ENCODE measurements around the gene KLF15.

KLF15 gene

GRCh38 chr3:126395846-126396513 is 38.8 kb upstream of the KLF15 start:
- no peak for DNase-seq (ENCODE audit: extremely low read depth, insufficient read length)
- TF ChIP-seq, protein P1, sequence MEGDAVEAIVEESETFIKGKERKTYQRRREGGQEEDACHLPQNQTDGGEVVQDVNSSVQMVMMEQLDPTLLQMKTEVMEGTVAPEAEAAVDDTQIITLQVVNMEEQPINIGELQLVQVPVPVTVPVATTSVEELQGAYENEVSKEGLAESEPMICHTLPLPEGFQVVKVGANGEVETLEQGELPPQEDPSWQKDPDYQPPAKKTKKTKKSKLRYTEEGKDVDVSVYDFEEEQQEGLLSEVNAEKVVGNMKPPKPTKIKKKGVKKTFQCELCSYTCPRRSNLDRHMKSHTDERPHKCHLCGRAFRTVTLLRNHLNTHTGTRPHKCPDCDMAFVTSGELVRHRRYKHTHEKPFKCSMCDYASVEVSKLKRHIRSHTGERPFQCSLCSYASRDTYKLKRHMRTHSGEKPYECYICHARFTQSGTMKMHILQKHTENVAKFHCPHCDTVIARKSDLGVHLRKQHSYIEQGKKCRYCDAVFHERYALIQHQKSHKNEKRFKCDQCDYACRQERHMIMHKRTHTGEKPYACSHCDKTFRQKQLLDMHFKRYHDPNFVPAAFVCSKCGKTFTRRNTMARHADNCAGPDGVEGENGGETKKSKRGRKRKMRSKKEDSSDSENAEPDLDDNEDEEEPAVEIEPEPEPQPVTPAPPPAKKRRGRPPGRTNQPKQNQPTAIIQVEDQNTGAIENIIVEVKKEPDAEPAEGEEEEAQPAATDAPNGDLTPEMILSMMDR (IDR thresholded peaks at IDR 0.05; ENCODE audit: insufficient read depth, low read length, poor library complexity, severe bottlenecking) = no peak
- Histone ChIP-seq H3K36me3 (ENCODE audit: control insufficient read depth, insufficient read depth, low read length) (no peaks in the 10 kb centered on the region), H3K27me3 (replicated peaks; ENCODE audit: control insufficient read depth, insufficient read depth, low read length) (no peaks in the 10 kb centered on the region), H3K4me3 (replicated peaks; ENCODE audit: low read depth, low read length) (no peak overlapping the region)

- H3K4me3 ChIP-seq (replicated peaks; ENCODE audit: low read depth, low read length) = no peak overlapping the region
- H3K27me3 ChIP-seq (replicated peaks; ENCODE audit: control insufficient read depth, insufficient read depth, low read length) = no peaks in the 10 kb centered on the region
- TF ChIP-seq, protein P1 (IDR thresholded peaks at IDR 0.05; ENCODE audit: insufficient read depth, low read length, poor library complexity, severe bottlenecking) = no peak
- H3K36me3 ChIP-seq (ENCODE audit: control insufficient read depth, insufficient read depth, low read length) = no peaks in the 10 kb centered on the region
- no peak for DNase-seq (ENCODE audit: extremely low read depth, insufficient read length)
Measured at GRCh38 chr3:126394977-126395321, 37.7 kb upstream of the KLF15 start.

- no peaks in the 10 kb centered on the region for H3K27me3 ChIP-seq (replicated peaks; ENCODE audit: control insufficient read depth, insufficient read depth, low read length)
- H3K4me3 ChIP-seq (replicated peaks; ENCODE audit: low read depth, low read length) = no peak within 1 kb of the TSS
- no peak for DNase-seq (ENCODE audit: extremely low read depth, insufficient read length)
- no peaks in the 10 kb centered on the region for H3K36me3 ChIP-seq (ENCODE audit: control insufficient read depth, insufficient read depth, low read length)
- TF ChIP-seq, protein P1 (IDR thresholded peaks at IDR 0.05; ENCODE audit: insufficient read depth, low read length, poor library complexity, severe bottlenecking) = no peak
Measured at GRCh38 chr3:126394179-126394976, 37.2 kb upstream of the KLF15 start, which contains the start of gene CFAP100. CFAP100 (plus strand) TSS chr3:126394909; CDS start chr3:126396001, 1,092 bp downstream.

DNA sequence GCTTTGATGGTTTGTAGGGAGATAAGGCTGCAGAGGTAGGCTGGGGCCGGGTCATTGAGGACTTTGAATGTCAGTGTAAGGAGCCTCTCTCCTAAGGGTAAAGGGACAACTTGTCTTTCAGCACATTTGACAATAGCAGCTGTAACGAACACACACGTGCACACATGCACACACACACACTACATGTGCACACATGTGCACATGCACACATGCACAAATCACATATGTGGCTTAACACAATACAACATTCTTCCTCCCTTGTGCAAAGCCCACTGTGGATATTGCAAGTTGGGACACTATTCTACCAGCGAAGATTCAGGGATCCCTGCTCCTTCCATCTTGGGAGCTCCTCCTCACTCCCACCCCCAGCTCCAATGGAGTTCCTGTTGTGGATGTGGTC is 36.4 kb upstream of the KLF15 start:
- TF ChIP-seq, protein P1 (IDR thresholded peaks at IDR 0.05; ENCODE audit: insufficient read depth, low read length, poor library complexity, severe bottlenecking) = no peak
- Histone ChIP-seq H3K27me3 (replicated peaks; ENCODE audit: control insufficient read depth, insufficient read depth, low read length) (no peaks in the 10 kb centered on the region), H3K4me3 (replicated peaks; ENCODE audit: low read depth, low read length) (no peak overlapping the region), H3K36me3 (ENCODE audit: control insufficient read depth, insufficient read depth, low read length) (no peaks in the 10 kb centered on the region)
- no peak for DNase-seq (ENCODE audit: extremely low read depth, insufficient read length)

DNA sequence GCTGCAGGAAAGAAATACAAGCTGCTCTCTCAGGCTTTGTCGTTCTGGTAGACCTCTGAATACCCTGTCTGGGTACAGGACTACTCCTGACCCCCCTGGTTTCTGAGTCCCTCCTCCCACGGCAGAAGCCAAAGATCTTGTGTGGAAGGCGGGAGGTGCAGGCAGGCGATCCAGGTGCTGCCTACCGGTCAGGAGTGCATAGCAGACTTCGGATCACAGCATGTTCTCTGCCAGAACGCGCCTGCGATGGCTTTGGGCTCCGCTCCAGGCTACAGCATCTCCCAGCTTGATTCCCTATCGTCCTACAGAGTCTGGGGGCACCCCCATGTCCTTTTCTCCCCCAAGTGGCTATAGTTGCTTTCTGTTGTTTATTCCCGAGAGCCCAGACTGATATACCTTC is 35.0 kb upstream of the KLF15 start:
- no peaks in the 10 kb centered on the region for H3K27me3 ChIP-seq (replicated peaks; ENCODE audit: control insufficient read depth, insufficient read depth, low read length)
- DNase-seq (ENCODE audit: extremely low read depth, insufficient read length) = no peak
- H3K36me3 ChIP-seq (ENCODE audit: control insufficient read depth, insufficient read depth, low read length) = no peaks in the 10 kb centered on the region
- H3K4me3 ChIP-seq (replicated peaks; ENCODE audit: low read depth, low read length) = no peak overlapping the region
- TF ChIP-seq, protein P1 (IDR thresholded peaks at IDR 0.05; ENCODE audit: insufficient read depth, low read length, poor library complexity, severe bottlenecking) = no peak
